ENCODE data around the gene LPAR1.

The LPAR1 gene

GRCh38 chr9:110940951-110941557 lies 97.2 kb downstream of the LPAR1 start:
- no peak for DNase-seq (ENCODE audit: low spot score)
- Histone ChIP-seq H3K4me3 (no peak overlapping the region), H3K27ac (no peak overlapping the region)
- TF ChIP-seq, protein P1, sequence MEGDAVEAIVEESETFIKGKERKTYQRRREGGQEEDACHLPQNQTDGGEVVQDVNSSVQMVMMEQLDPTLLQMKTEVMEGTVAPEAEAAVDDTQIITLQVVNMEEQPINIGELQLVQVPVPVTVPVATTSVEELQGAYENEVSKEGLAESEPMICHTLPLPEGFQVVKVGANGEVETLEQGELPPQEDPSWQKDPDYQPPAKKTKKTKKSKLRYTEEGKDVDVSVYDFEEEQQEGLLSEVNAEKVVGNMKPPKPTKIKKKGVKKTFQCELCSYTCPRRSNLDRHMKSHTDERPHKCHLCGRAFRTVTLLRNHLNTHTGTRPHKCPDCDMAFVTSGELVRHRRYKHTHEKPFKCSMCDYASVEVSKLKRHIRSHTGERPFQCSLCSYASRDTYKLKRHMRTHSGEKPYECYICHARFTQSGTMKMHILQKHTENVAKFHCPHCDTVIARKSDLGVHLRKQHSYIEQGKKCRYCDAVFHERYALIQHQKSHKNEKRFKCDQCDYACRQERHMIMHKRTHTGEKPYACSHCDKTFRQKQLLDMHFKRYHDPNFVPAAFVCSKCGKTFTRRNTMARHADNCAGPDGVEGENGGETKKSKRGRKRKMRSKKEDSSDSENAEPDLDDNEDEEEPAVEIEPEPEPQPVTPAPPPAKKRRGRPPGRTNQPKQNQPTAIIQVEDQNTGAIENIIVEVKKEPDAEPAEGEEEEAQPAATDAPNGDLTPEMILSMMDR (IDR thresholded peaks at IDR 0.05): no peak

- H3K4me3 ChIP-seq: no peak overlapping the region
- H3K27ac ChIP-seq: peak overlapping the region in 1 of 2 donors; percentile 42
- TF ChIP-seq, protein P1 (IDR thresholded peaks at IDR 0.05): no peak
- DNase-seq (ENCODE audit: low spot score): no peak
Observed at GRCh38 chr9:110939573-110939972, 98.7 kb downstream of the LPAR1 start.

- H3K27ac ChIP-seq: no peak overlapping the region
- no peak overlapping the region for H3K4me3 ChIP-seq
- TF ChIP-seq, protein P1 (IDR thresholded peaks at IDR 0.05): no peak
- DNase-seq (ENCODE audit: low spot score): no peak
Observed at GRCh38 chr9:110939047-110939446, 99.2 kb downstream of the LPAR1 start.

DNA sequence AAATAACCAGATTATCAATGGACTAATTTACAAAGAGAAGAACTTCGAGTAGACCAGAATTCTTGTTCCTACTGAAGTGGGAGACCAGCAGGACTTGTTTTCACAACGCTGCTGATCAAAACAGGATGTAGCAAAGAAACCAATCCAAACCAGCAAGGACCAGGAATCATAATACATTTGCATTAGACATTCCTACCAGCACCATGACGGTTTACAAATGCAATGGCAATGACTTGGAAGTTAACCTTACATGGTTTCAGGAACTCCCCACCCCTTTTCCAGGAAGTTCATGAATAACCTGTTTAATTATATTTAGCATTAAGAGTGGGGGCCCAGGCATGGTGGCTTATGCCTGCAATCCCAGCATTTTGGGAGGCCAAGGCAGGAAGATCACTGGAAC lies 100.0 kb downstream of the LPAR1 start:
- no peak for DNase-seq (ENCODE audit: low spot score)
- TF ChIP-seq, protein P1 (IDR thresholded peaks at IDR 0.05): no peak
- no peak overlapping the region for H3K4me3 ChIP-seq
- H3K27ac ChIP-seq: peak overlapping the region in 1 of 2 donors; percentile 83

DNA sequence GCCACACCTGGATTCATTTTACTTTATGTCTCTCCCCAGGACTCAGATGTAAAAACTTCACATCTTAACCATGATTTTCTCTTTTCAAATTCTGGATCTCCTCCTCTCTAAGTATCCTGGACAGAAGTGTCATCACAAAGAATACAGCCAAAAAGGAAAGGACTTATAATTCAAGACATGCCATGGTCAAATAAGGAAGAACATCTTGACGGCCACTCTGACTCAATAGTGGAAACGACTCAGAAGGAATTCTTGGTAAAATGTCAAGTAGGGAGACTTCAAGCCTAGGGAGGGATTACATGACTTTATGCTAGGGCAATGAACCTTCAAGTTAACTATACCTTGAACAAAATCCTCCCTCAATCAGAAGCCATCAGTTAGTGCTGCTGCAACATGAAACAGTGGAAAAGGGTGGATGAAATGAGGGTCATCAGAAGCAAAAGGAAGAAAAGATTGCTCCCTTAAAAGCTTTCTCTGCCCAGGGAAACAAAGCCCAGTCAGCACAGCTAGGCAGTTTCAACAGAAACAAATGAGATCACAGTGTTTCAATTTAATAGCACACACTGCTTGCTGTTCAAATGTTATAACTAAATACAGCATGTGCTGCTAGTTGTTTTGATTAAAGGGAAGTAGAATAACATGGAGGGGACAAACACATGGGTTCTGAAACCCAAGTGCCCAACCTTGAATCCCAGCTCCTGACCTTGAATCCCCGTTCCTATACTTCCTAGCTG lies 101.4 kb downstream of the LPAR1 start:
- DNase-seq (ENCODE audit: low spot score): no peak
- peak overlapping the region; percentile 58 to 83 for H3K27ac ChIP-seq
- TF ChIP-seq, protein P1 (IDR thresholded peaks at IDR 0.05): no peak
- peak overlapping the region; percentile 11 for H3K4me3 ChIP-seq

DNA sequence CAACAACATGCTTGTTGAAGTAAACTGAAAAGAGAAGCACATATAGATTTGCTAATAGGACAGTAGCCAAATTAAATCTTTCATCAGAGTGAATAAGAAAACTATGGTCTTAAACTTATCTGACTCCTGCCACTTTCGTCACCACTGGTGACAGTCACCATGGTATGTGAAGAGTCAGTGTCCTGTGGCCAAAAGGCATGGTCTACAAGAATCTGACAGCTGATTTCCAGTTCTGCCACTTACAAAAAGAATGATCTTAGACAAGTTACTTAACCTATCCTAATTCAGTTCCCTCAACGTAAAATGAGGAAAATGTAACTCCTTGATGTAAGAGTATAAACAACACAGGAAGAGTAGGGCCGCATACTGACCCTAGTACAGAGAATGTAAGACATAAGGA lies 102.0 kb downstream of the LPAR1 start:
- peak overlapping the region; percentile 58 to 83 for H3K27ac ChIP-seq
- H3K4me3 ChIP-seq: no peak overlapping the region
- no peak for DNase-seq (ENCODE audit: low spot score)
- TF ChIP-seq, protein P1 (IDR thresholded peaks at IDR 0.05): no peak

DNA sequence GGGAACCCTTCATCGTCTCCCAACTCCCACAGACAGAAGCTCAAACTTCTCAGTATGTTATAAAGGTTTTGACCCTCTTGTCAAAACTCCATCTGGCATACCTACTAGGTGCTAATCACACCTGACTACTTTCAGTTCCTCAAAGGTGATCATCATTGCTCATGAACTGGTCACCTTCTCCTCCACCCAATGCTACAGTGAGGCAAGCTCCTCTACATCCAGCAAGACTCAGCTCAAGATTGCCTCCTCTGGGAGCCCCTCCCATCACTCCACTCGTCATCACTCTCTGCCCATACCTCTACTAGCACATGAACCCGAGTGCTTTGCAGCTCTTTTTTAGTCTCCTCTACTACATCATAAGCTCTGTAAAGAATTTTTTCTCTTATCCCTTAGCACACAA lies 102.4 kb downstream of the LPAR1 start:
- no peak overlapping the region for H3K4me3 ChIP-seq
- TF ChIP-seq, protein P1 (IDR thresholded peaks at IDR 0.05): no peak
- no peak for DNase-seq (ENCODE audit: low spot score)
- peak overlapping the region; percentile 58 to 83 for H3K27ac ChIP-seq

All from coronary artery (tissue), 2 donors.